ENCODE data around the gene PLXDC2. TPM values are rescaled to one million over a fixed set of nuclear protein-coding genes. Genes with fewer than 3 reads are reported as not detected.

The PLXDC2 gene
- total RNA-seq, 1 experiment from 2014 or later = 38.7 TPM

DNA sequence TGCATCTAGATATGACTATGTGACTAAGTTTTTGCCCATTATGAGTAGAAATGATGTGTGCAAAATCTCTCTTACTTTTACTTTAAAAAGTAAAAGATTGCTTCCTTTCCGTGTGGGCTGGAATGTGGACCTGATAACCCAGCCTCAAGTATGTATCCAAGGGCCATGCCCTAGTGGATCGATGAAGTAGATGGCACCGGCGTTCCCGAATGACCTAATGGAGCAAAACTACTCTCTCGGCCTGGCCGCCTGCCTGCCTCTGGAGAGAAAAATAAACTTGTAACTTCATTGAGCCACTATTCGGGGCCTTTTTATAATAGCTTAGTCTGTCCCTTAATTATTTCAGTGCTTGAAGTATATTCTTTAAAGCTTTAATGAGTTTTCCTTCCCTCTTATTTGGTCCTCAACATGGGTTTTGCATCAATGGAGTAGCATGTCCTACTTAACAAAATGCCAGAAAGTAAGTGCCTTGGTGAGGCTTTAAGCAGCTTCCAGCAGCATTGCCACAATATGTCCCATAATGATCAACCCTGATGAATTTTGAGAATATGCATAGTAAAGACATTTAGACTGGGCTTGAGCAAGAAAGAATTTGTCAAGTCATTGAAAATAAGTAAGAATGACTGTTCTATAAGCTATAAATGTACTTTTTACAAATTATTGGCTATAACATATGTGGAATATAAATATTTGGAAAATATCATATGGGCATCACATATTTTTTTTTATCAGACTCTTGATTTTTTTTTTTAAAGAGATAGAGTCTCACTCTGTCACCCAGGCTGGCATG, 61.4 kb downstream of the PLXDC2 start:
- no peak overlapping the region for H3K14ac ChIP-seq (ENCODE audit: insufficient read depth, low read length)
- peaks cover 3% of the 10 kb centered on the region; the same call in 1 of the 2 replicates for H3K79me2 ChIP-seq (ENCODE audit: insufficient read depth, low read length)
- no peak overlapping the region for H3K4ac ChIP-seq (ENCODE audit: low read depth, low read length)
- no peak overlapping the region for H2AFZ ChIP-seq (ENCODE audit: low read length)
- H3K9me3 ChIP-seq (ENCODE audit: control insufficient read depth, low read depth, low read length) = no peaks in the 10 kb centered on the region
- Mint-ChIP-seq H3K27ac (no peak overlapping the region), H3K36me3 (ENCODE audit: insufficient read depth in 1 of 3, low read depth in 3 of 3) (peaks cover 6 to 12% (median 6%) of the 10 kb centered on the region in 3 experiments), H3K4me1 (peaks cover 14% of the 10 kb centered on the region in 2 experiments), H3K27me3 (ENCODE audit: low read depth) (no peaks in the 10 kb centered on the region), H3K4me3 (no peak overlapping the region), H3K9me3 (no peaks in the 10 kb centered on the region)
- no peaks in the 10 kb centered on the region for H3K27me3 ChIP-seq (ENCODE audit: insufficient read depth, low read length)
- H2BK15ac ChIP-seq (ENCODE audit: low read depth, low read length) = no peak overlapping the region
- WGBS (ENCODE audit: extremely low coverage, insufficient read length, low lambda C conversion rate) = no CpG with 5 or more reads among the region's 8 CpGs
- no peak overlapping the region for H2BK120ac ChIP-seq (ENCODE audit: low read depth, low read length, poor library complexity, severe bottlenecking)
- no peak overlapping the region for H3K4me2 ChIP-seq (ENCODE audit: insufficient read depth, insufficient read length, low read length)
- H3K9ac ChIP-seq (ENCODE audit: extremely low read depth, insufficient read length, low read length) = no peak overlapping the region
- peaks cover 3% of the 10 kb centered on the region; the same call in 1 of the 2 replicates for H3K4me1 ChIP-seq (ENCODE audit: insufficient read depth, low read length)
- no peaks in the 10 kb centered on the region for H3K23me2 ChIP-seq (ENCODE audit: insufficient read length, low read depth, low read length, poor library complexity, severe bottlenecking)
- no peaks in the 10 kb centered on the region for H4K20me1 ChIP-seq (ENCODE audit: control insufficient read depth, insufficient read depth, insufficient read length)
- H3K18ac ChIP-seq (ENCODE audit: insufficient read length, low read depth, low read length) = no peak overlapping the region
- no peak for TF ChIP-seq CTCF (conservative IDR thresholded peaks at IDR 0.05)
- DNase-seq = no peak
- H3K23ac ChIP-seq (ENCODE audit: insufficient read length, low read depth, low read length) = no peak overlapping the region
- H3K79me1 ChIP-seq (ENCODE audit: insufficient read depth, low read depth, low read length, poor library complexity, severe bottlenecking) = peaks cover 3% of the 10 kb centered on the region
- no peak overlapping the region for H3T11ph ChIP-seq (ENCODE audit: low read length)
- no peak overlapping the region for H3K27ac ChIP-seq (ENCODE audit: insufficient read length, low read depth, low read length)
- H4K5ac ChIP-seq (ENCODE audit: insufficient read length, low read depth, low read length) = no peak overlapping the region
- no peak overlapping the region for H2BK5ac ChIP-seq (ENCODE audit: insufficient read length, low read length)
- no peak overlapping the region for H3K56ac ChIP-seq (ENCODE audit: insufficient read length, low read depth, low read length)
- H4K8ac ChIP-seq (replicated peaks; ENCODE audit: insufficient read length, low read depth, low read length) = no peak overlapping the region
- no peak overlapping the region for H2BK20ac ChIP-seq (ENCODE audit: low read depth, low read length, poor library complexity, severe bottlenecking)
- H2AK5ac ChIP-seq (ENCODE audit: insufficient read length, low read length) = no peak overlapping the region
- no peak overlapping the region for H2BK12ac ChIP-seq (ENCODE audit: insufficient read length, low read depth, low read length)
- no peak overlapping the region for H4K91ac ChIP-seq (ENCODE audit: insufficient read length, low read depth, low read length)

Measured in H9 (cell line).